Body of pancreas (tissue), 4 donors: Measurements from ENCODE around the gene SSTR3.

Experiments used
- CTCF ChIP-seq, 7 experiments: fragments of 450-650 bp in 4 of 7; fragments of 200-600 bp in 3 of 7; sonication (generic) in 3 of 7; IDR thresholded peaks; one replicate each; pipeline ENCODE4 v1.5.1; 2016 to 2019; ENCODE audit warnings: antibody characterized with exemption in 7 of 7
- POLR2A ChIP-seq, 3 donors: fragments of 450-650 bp; IDR thresholded peaks; one replicate each; pipeline ENCODE4 v1.6.1; 2016; ENCODE audit warnings: antibody characterized with exemption in 3 of 3, mild to moderate bottlenecking in 2 of 3

GRCh38 chr22:37210041-37210803 lies 2.1 kb downstream of the SSTR3 start:
- TF ChIP-seq CTCF (IDR thresholded peaks at IDR 0.05), result no peak
- TF ChIP-seq POLR2A (IDR thresholded peaks at IDR 0.05), result no peak
